8988T (cell line): Measurements from ENCODE around the gene GPM6B.

Source experiments
- DNase-seq: peaks from one replicate; pipeline ENCODE4 v3.0.0; 2011

The GPM6B gene

GRCh38 chrX:13721819-13722519 is 94.9 kb downstream of the GPM6B start:
- no peak for DNase-seq

GRCh38 chrX:13721371-13721770 is 95.5 kb downstream of the GPM6B start:
- no peak for DNase-seq
